HL-60 (cell line): ENCODE results near the gene STAMBP.

Source experiments
- DNase-seq, 2 experiments: peaks; one replicate each; pipeline ENCODE4 v3.0.0-alpha.2; 2010 to 2020; ENCODE audit warnings: low read depth in 1 of 2, low spot score in 1 of 2
- H3K27ac ChIP-seq: fragments of 250-450 bp; sonication (Bioruptor Pico); replicated peaks from 2 replicates; pipeline ENCODE4 v1.5.1; 2020; ENCODE audit warnings: mild to moderate bottlenecking, moderate library complexity
- H3K27me3 ChIP-seq: fragments of 250-450 bp; sonication (Bioruptor Pico); 2 replicates; pipeline ENCODE4 v1.5.1; 2021; ENCODE audit warnings: mild to moderate bottlenecking, moderate library complexity; ENCODE audit not compliant: insufficient read depth, poor library complexity, severe bottlenecking
- H3K4me3 ChIP-seq: replicated peaks from 2 replicates; pipeline ENCODE4 v1.5.1; 2011; ENCODE audit warnings: mild to moderate bottlenecking, control low read depth, low read length; ENCODE audit not compliant: insufficient read depth
- CTCF ChIP-seq: IDR thresholded peaks from one replicate; pipeline ENCODE4 v1.5.1; 2011; ENCODE audit warnings: low read length, control low read depth, inconsistent platforms; ENCODE audit not compliant: insufficient read depth
- GABPA ChIP-seq: IDR thresholded peaks from 2 replicates; pipeline ENCODE4 v1.6.1; 2012; ENCODE audit warnings: low read depth
- POLR2AphosphoS5 ChIP-seq: IDR thresholded peaks from 2 replicates; pipeline ENCODE4 v1.6.1; 2012; ENCODE audit warnings: low read depth
- SPI1 ChIP-seq: IDR thresholded peaks from 2 replicates; pipeline ENCODE4 v1.6.1; 2012; ENCODE audit warnings: low read depth, mild to moderate bottlenecking, borderline replicate concordance
- TF ChIP-seq, protein P1 (sequence below): IDR thresholded peaks from 2 replicates; pipeline ENCODE4 v1.6.1; 2012; ENCODE audit warnings: low read depth; ENCODE audit not compliant: insufficient replicate concordance

Gene STAMBP

DNA sequence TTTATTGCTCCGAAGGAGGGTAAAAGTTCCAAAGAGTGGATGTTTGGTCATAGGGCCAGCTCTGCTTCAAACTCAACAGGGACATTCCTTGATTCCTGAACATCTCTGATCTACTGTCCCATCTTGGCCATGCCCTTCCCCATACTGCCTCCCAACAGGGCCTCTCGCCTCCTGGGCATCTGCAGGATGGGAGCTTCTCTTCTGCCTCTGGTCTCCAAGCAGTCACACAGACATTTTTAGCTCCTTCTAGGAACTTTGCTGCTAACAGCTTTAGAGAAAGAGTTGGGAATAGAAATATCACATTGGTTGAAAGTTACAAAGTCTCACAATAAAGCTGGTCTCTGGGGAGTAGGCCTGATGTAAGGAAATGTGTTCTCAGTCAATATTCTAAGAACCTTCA lies 88.5 kb downstream of the STAMBP start:
- Histone ChIP-seq H3K4me3 (no peak overlapping the region), H3K27me3 (no peaks in the 10 kb centered on the region), H3K27ac (no peak overlapping the region)
- DNase-seq, result no peak
- no peak for TF ChIP-seq GABPA
- TF ChIP-seq CTCF, result no peak
- TF ChIP-seq, protein P1, sequence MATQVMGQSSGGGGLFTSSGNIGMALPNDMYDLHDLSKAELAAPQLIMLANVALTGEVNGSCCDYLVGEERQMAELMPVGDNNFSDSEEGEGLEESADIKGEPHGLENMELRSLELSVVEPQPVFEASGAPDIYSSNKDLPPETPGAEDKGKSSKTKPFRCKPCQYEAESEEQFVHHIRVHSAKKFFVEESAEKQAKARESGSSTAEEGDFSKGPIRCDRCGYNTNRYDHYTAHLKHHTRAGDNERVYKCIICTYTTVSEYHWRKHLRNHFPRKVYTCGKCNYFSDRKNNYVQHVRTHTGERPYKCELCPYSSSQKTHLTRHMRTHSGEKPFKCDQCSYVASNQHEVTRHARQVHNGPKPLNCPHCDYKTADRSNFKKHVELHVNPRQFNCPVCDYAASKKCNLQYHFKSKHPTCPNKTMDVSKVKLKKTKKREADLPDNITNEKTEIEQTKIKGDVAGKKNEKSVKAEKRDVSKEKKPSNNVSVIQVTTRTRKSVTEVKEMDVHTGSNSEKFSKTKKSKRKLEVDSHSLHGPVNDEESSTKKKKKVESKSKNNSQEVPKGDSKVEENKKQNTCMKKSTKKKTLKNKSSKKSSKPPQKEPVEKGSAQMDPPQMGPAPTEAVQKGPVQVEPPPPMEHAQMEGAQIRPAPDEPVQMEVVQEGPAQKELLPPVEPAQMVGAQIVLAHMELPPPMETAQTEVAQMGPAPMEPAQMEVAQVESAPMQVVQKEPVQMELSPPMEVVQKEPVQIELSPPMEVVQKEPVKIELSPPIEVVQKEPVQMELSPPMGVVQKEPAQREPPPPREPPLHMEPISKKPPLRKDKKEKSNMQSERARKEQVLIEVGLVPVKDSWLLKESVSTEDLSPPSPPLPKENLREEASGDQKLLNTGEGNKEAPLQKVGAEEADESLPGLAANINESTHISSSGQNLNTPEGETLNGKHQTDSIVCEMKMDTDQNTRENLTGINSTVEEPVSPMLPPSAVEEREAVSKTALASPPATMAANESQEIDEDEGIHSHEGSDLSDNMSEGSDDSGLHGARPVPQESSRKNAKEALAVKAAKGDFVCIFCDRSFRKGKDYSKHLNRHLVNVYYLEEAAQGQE, result no peak
- no peak for TF ChIP-seq POLR2AphosphoS5

DNA sequence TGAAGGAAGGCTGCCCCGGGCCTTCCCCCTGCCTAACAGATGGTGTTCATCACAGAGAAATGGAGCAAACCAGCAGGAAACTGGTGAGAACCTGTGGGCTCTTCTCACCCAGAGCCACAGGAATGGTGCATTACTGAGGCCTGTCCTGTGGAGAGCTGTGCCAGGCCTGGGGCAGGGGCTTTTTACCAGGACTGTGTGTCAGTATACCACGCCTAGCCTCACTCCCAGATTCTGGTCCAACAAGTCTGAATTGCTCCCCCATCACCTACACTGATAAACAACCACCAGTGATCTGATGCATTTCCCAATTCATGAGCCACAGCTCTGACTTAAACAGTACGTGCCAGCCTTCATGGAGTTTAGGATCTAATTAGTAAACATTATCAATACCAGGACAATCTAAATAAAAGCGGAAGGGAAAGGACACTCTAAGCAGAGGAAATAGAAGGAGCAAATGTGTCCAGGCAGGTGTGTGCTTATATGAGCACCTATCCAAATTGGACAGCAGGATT lies 89.0 kb downstream of the STAMBP start:
- Histone ChIP-seq H3K27ac (no peak overlapping the region), H3K4me3 (no peak overlapping the region), H3K27me3 (no peaks in the 10 kb centered on the region)
- TF ChIP-seq POLR2AphosphoS5 (no peak), SPI1 (no peak), CTCF (no peak), GABPA (no peak)
- TF ChIP-seq, protein P1, result no peak
- DNase-seq, result no peak

- TF ChIP-seq CTCF, result no peak
- TF ChIP-seq SPI1, result no peak
- TF ChIP-seq, protein P1, result no peak
- no peak for TF ChIP-seq POLR2AphosphoS5
- no peak for TF ChIP-seq GABPA
- no peak for DNase-seq
- H3K4me3 ChIP-seq, result no peak overlapping the region
- H3K27ac ChIP-seq, result no peak overlapping the region
- H3K27me3 ChIP-seq, result no peaks in the 10 kb centered on the region
These were observed 90.1 kb downstream of the STAMBP start for GRCh38 chr2:73918856-73919255.
